NB4 (cell line): ENCODE measurements around the gene NR2F2.

Source experiments
- DNase-seq: peaks from one replicate; pipeline ENCODE4 v3.0.0; 2010; ENCODE audit warnings: low read depth
- H3K4me3 ChIP-seq: one replicate; pipeline ENCODE4 v1.5.1; 2011; ENCODE audit warnings: mild to moderate bottlenecking, low read depth, low read length, moderate library complexity
- CTCF ChIP-seq: IDR thresholded peaks from one replicate; pipeline ENCODE4 v1.5.1; 2012; ENCODE audit warnings: low read depth, low read length
- MAX ChIP-seq: IDR thresholded peaks from 2 replicates; pipeline ENCODE4 v1.6.1; 2011; ENCODE audit warnings: low read depth, low read length
- MYC ChIP-seq: IDR thresholded peaks from 2 replicates; pipeline ENCODE4 v1.6.1; 2011; ENCODE audit warnings: low read depth, low read length
- POLR2A ChIP-seq: IDR thresholded peaks from 2 replicates; pipeline ENCODE4 v1.6.1; 2011; ENCODE audit warnings: mild to moderate bottlenecking; ENCODE audit not compliant: insufficient read length; ENCODE audit errors: extremely low read depth

Gene NR2F2

GRCh38 chr15:96293441-96293840 lies 37.1 kb upstream of the NR2F2 start:
- TF ChIP-seq MAX = no peak
- no peak for TF ChIP-seq POLR2A
- no peak overlapping the region for H3K4me3 ChIP-seq
- no peak for DNase-seq

- TF ChIP-seq CTCF (no peak), MAX (no peak), POLR2A (no peak), MYC (no peak)
- DNase-seq = no peak
- H3K4me3 ChIP-seq = no peak overlapping the region
These were observed 35.7 kb upstream of the NR2F2 start for GRCh38 chr15:96294766-96295165.

GRCh38 chr15:96296264-96296663 lies 34.2 kb upstream of the NR2F2 start:
- no peak overlapping the region for H3K4me3 ChIP-seq
- DNase-seq = no peak
- TF ChIP-seq CTCF (no peak), POLR2A (no peak), MAX (no peak), MYC (no peak)

GRCh38 chr15:96297783-96298182 lies 32.7 kb upstream of the NR2F2 start:
- no peak for DNase-seq
- TF ChIP-seq POLR2A = no peak
- no peak for TF ChIP-seq MAX
- TF ChIP-seq MYC = no peak

GRCh38 chr15:96298217-96298616 lies 32.3 kb upstream of the NR2F2 start:
- TF ChIP-seq MAX = no peak
- TF ChIP-seq POLR2A = no peak
- TF ChIP-seq CTCF = no peak
- no peak for TF ChIP-seq MYC
- H3K4me3 ChIP-seq = no peak overlapping the region
- no peak for DNase-seq

More at GRCh38 chr15:96297783-96298182, 32.7 kb upstream of the NR2F2 start:
- no peak overlapping the region for H3K4me3 ChIP-seq

GRCh38 chr15:96300836-96301235 lies 29.7 kb upstream of the NR2F2 start:
- DNase-seq = no peak
- TF ChIP-seq MAX = no peak
- no peak for TF ChIP-seq CTCF
- no peak for TF ChIP-seq MYC
- TF ChIP-seq POLR2A = no peak
- no peak overlapping the region for H3K4me3 ChIP-seq

- TF ChIP-seq CTCF (no peak), MAX (no peak), POLR2A (no peak), MYC (no peak)
- no peak overlapping the region for H3K4me3 ChIP-seq
- DNase-seq = no peak
These were observed 26.9 kb upstream of the NR2F2 start for GRCh38 chr15:96303503-96304056.
